Eye (tissue), 1 donor: ENCODE data around the gene CZIB.

Experiments
- DNase-seq: peaks from one replicate; pipeline ENCODE4 v3.0.0-alpha.2; 2015

CZIB gene

DNA sequence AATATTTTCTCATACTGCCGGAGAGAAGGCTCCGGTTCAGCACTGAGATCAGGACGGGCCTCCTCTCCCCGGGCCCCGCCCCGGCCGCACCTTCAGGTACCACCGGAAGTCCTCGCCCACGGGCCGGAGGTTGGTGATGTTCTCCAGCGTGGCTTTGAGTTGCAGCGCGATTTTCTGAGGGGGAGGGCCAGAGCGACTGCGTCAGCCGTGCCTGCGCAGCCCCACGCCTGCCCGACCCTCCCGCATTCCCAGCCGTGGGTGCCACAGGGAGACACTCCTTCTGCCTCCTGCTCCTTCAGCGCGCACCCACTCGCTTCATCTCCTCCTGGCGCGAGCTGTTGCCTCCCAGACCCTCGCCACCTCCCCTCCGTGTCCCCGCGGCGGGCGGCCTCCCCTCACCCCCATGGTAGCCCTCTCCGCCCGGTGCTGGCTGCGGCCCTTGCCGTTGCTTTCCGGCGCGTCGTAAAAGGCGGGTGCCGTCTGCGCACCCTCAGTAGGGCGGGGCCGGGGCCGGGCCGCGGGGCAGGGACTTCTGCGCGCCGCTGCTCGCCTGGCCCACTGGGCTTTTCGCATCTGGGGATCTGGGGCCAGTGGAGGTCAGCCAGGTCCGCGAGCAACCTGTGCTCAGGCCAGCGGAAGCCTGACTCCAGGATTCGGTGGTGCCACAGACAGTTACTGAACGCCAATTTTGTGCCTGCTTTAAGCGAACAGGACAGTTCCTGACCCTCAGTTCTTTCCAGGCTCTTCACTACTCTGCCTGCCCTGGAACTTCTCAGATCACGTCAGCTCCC, at the start of gene CZIB:
TSS of gene CZIB (minus strand) at position 464 of the 791 bp plus-strand sequence. CDS start at position 405, 59 bp downstream.
- peak; percentile 97 for DNase-seq

DNA sequence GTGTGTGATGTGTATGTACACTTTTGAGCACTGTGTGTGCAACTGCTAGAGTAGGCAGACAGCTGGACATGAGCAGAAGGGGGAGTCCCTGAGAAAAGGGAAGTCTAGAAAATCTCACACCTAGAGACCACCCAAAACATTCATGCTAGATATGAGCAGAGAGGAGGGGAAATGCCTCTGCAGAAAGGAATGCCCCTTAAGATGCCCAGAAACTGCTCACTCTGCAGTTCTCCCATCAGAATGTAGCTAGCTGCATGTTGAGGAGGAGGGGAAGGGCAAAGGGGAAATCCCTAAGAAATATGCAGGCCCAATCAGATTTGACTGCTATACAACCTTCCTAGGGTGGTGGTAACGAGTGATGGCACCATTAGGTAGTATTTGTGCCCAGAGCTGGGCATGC, 49.7 kb upstream of the CZIB start:
- DNase-seq, result no peak

GRCh38 chr1:53267761-53268160, 47.3 kb upstream of the CZIB start:
- DNase-seq, result no peak

GRCh38 chr1:53266038-53266437, 45.6 kb upstream of the CZIB start:
- no peak for DNase-seq

GRCh38 chr1:53265581-53265980, 45.1 kb upstream of the CZIB start:
- no peak for DNase-seq

GRCh38 chr1:53264048-53264447, 43.6 kb upstream of the CZIB start:
- DNase-seq, result no peak

DNA sequence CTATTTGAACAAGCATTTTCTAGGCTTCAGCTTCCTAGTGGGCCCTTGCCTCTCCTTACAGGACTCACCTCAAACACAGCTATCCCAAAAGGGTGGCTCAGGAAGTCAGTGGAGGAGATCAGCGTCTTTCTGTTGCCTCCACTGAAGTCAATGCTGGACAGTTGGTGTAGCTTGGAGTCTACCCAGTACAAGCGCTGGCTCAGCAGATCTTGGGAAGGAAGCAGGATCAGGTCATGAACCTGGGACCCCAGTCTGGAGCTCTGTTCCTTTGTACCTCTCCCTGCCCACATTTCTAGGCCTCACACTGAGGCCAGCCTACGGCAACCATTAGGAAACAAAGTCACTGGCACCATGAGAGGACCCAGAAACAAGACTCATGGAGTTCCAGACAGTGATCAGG, 41.6 kb upstream of the CZIB start:
- no peak for DNase-seq

GRCh38 chr1:53260631-53261247, 40.3 kb upstream of the CZIB start:
- DNase-seq, result no peak

DNA sequence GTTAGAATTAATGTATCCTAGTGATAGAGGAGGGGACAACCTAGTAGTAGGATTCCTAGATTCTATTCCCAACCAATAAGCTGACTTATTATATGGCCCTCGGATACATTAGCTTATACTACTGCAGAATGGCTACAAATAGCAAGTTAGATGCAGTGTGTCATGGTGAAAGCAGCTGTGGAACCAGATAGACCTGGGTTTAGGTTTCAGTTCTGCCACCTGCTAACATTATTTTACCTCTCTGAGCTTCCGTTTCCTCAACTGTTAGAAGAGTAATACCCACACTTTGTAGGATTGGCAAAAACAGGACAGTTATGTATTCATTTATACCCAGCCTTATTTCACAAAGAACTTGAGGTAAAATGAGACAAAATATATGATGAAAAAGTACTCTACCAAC, 39.5 kb upstream of the CZIB start:
- DNase-seq, result no peak

DNA sequence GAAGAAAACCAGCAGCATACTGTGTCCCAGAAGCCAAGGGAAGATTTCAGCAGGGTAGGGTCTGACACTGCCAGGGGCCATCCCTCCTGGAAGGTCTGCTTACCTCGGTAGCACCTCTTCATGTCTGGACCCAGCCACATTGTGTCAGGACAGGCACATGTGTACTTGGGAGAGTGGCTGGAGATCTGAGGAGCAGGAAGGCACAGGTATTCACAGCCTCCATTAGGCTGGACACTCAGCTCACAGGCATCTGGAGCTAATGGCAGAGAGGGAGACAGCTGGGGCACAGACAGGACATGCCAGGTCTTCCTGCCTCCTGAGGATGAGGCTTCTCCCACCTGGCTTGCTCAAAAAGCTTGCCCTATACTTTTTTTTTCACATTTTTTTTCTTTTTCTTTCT, 37.8 kb upstream of the CZIB start:
- no peak for DNase-seq

DNA sequence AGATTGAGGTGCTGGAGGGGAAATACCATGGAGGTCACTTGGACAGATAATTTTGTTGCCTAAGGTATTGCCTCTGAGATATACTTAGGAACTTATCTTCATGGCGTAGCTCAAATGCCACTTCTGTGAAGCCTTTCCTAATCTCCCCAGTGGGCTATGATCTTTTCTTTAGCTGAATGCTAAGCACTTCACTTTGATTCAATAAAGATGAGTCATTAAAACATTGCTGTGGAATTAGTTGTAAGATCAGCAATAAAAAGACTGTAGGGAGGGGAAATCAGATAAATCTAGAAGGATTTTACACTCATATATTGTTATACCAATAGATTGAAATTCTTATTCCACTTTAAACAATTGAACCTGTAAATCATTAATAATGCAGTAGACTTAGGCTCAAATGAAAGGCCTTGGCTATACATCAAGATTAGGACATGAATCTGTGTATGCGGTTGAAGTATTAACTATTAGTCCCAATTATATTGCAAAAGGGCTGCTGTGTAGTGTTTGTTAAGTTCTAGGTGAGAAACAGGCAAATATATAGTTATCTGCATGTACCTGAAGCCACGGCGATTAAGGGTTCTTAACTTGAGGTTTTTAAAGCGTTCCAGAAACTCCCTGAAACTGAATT, 37.1 kb upstream of the CZIB start:
- DNase-seq, result no peak

- DNase-seq, result no peak
These were observed 36.3 kb upstream of the CZIB start for GRCh38 chr1:53256511-53257453.

DNA sequence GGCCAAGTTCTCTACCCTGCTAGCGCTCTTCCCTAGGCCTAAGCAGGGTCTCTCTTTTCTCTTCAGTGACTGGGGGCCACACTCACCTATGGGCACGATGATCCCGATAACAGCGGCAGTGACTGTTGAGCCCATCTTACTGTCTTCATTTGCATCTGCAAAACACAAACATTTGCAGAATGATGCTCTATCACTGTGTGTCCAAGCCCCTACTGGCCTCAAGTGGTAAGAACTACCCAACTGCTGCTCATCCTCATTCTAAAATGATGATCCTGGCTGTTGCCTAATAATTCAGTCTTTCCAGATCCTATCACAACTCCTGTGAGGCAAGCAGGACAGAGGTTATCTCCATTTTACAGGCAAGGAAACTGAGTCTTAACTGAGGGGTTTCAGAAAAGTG, 34.6 kb upstream of the CZIB start:
- no peak for DNase-seq

DNA sequence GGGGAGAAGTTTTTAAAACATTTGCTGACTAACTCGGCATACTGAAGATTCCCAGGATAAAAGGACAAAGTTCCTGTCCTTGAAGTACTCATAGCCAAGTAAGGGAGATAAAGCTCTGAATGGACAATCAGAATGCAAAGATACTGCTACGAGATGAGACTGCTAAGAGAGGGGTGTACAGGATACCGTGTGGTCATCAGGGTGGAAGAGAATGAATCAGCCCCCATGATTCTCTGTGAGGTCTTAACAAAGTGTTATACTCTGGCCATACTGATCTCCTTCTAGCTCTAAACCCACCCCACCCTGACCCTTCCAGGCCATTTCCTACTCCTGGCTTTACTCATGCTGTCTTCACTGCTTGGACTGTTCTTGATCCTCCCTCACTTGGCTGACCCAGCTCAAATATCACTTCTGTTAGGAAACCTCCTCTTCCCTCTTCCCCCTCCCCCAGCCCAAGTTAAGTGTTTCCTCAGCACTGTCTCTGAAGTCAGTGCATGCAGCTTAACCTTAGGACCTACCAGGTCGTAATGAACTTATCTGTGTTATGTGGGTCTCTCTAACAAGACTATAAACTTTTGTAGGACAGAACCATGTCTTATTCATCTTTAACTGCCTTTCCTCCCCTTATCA, 33.7 kb upstream of the CZIB start:
- no peak for DNase-seq

- no peak for DNase-seq
These were observed 29.9 kb upstream of the CZIB start for GRCh38 chr1:53250325-53250724.

DNA sequence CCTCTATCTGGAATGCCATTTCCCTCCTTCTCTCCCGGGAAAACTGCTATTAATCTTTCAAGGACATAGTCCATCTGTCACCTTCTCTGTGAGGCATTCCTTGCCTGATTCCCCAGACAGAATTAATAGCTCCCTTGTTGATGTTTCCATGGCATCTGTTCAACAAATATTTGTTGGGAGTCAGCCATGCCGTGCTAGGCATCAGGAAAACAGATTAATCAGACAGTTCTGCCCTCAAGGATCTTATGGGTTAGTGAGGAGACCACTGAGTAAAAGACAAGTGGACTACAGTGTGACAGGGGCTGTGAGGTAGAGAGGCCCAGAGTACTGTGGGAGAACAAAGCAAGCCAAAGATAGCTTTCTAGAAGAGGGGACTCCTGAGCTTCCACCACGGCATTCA, 29.3 kb upstream of the CZIB start:
- no peak for DNase-seq

- no peak for DNase-seq
These were observed 26.1 kb upstream of the CZIB start for GRCh38 chr1:53246261-53247134.

GRCh38 chr1:53244141-53244540, 23.7 kb upstream of the CZIB start:
- no peak for DNase-seq

DNA sequence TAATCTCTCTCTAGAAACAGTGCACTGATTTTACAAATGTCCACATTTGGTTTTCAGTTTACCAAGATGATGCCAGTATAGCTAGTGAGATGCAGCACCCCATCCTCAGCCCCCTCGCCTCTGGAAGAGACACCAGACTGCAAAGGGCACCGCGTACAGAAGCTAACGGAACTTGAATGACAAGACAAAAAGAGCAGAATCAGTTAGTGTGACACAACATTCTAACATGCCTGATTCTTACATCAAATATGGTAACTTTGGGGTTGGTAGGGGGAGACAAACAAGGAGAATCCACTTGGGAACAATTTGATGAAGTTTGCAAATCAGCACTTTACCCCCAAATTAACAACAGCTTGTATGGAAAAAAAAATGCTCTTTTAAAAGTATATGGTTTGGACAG, 21.9 kb upstream of the CZIB start:
- no peak for DNase-seq

- no peak for DNase-seq
These were observed 21.4 kb upstream of the CZIB start for GRCh38 chr1:53241828-53242227.
